GM23338 (cell line): ENCODE results near the gene ADAMTS17. TPM values are rescaled to one million over a fixed set of nuclear protein-coding genes. Genes with fewer than 3 reads are reported as not detected.

Source experiments
- ATAC-seq: fragments of 200-7000 bp; cut with Tn5 transposase; 3 replicates; pipeline ENCODE4 v1.9.1; 2020
- DNase-seq: peaks from one replicate; pipeline ENCODE4 v3.0.0-alpha.2; 2015; ENCODE audit warnings: low spot score
- H2AFZ ChIP-seq: fragments of 200-600 bp; sonication (generic); 2 replicates; pipeline ENCODE4 v1.8.0; 2016; ENCODE audit warnings: antibody characterized with exemption, mild to moderate bottlenecking, moderate library complexity
- H3F3A ChIP-seq: fragments of 200-600 bp; sonication (generic); replicated peaks from 2 replicates; pipeline ENCODE4 v1.8.0; 2017; ENCODE audit warnings: antibody characterized with exemption, mixed run types, low read depth
- H3K27ac ChIP-seq: fragments of 200-600 bp; sonication (generic); 2 replicates; pipeline ENCODE4 v1.6.1; 2016; ENCODE audit warnings: low read depth
- H3K27me3 ChIP-seq: fragments of 200-600 bp; sonication (generic); 2 replicates; pipeline ENCODE4 v1.8.0; 2016; ENCODE audit warnings: mild to moderate bottlenecking, mixed run types, moderate library complexity; ENCODE audit not compliant: insufficient read depth
- H3K36me3 ChIP-seq: fragments of 200-600 bp; sonication (generic); 2 replicates; pipeline ENCODE4 v1.8.0; 2016; ENCODE audit warnings: mild to moderate bottlenecking; ENCODE audit not compliant: insufficient read depth
- H3K4me1 ChIP-seq: fragments of 200-600 bp; sonication (generic); 2 replicates; pipeline ENCODE4 v1.8.0; 2016; ENCODE audit warnings: mild to moderate bottlenecking, moderate library complexity; ENCODE audit not compliant: insufficient read depth
- H3K4me2 ChIP-seq: fragments of 200-600 bp; sonication (generic); 2 replicates; pipeline ENCODE4 v1.7.1; 2017; ENCODE audit warnings: mixed run types
- H3K4me3 ChIP-seq: fragments of 200-600 bp; sonication (generic); 2 replicates; pipeline ENCODE4 v1.6.1; 2016; ENCODE audit warnings: mixed run types
- H3K79me2 ChIP-seq: fragments of 200-600 bp; sonication (generic); replicated peaks from 2 replicates; pipeline ENCODE4 v1.8.0; 2017; ENCODE audit warnings: mild to moderate bottlenecking; ENCODE audit not compliant: insufficient read depth
- H3K9me2 ChIP-seq: fragments of 200-600 bp; sonication (generic); 2 replicates; pipeline ENCODE4 v1.8.0; 2017; ENCODE audit not compliant: insufficient read depth
- H4K20me1 ChIP-seq: fragments of 200-600 bp; sonication (generic); replicated peaks from 2 replicates; pipeline ENCODE4 v1.8.0; 2017; ENCODE audit warnings: mild to moderate bottlenecking; ENCODE audit not compliant: insufficient read depth
- H3K27ac Mint-ChIP-seq: 2 replicates; pipeline ENCODE4 v1.8.0; 2020; ENCODE audit warnings: inconsistent platforms, mild to moderate bottlenecking, moderate library complexity, mixed read lengths
- H3K27me3 Mint-ChIP-seq: 3 replicates; pipeline ENCODE4 v1.8.0; 2022; ENCODE audit warnings: low read depth, mild to moderate bottlenecking, moderate library complexity, mixed read lengths, inconsistent platforms; ENCODE audit not compliant: insufficient read depth, poor library complexity
- H3K36me3 Mint-ChIP-seq: 3 replicates; pipeline ENCODE4 v1.8.0; 2021; ENCODE audit warnings: low read depth, mild to moderate bottlenecking, inconsistent platforms, moderate library complexity, mixed read lengths
- H3K4me1 Mint-ChIP-seq: 3 replicates; pipeline ENCODE4 v1.8.0; 2020; ENCODE audit warnings: mild to moderate bottlenecking, inconsistent platforms, mixed read lengths
- H3K4me3 Mint-ChIP-seq: 3 replicates; pipeline ENCODE4 v1.8.0; 2021; ENCODE audit warnings: moderate library complexity, mild to moderate bottlenecking, inconsistent platforms, mixed read lengths
- H3K9me3 Mint-ChIP-seq: 3 replicates; pipeline ENCODE4 v1.8.0; 2020; ENCODE audit warnings: moderate library complexity, mild to moderate bottlenecking, inconsistent platforms, mixed read lengths
- CREB1 ChIP-seq: fragments of 250-450 bp; sonication (Bioruptor Pico); IDR thresholded peaks from 2 replicates; pipeline ENCODE4 v1.5.0; 2020; ENCODE audit warnings: low read depth, mild to moderate bottlenecking, moderate library complexity
- ETS1 ChIP-seq: IDR thresholded peaks from 2 replicates; pipeline ENCODE4 v1.6.1; 2016; ENCODE audit warnings: antibody characterized with exemption
- EZH2 ChIP-seq: fragments of 200-600 bp; sonication (generic); IDR thresholded peaks from one replicate; pipeline ENCODE4 v1.8.0; 2017; ENCODE audit warnings: antibody characterized with exemption, mild to moderate bottlenecking, low read depth; ENCODE audit not compliant: unreplicated experiment
- EZH2phosphoT487 ChIP-seq: fragments of 200-600 bp; sonication (generic); IDR thresholded peaks from one replicate; pipeline ENCODE4 v1.8.1; 2018; ENCODE audit warnings: antibody characterized with exemption; ENCODE audit not compliant: unreplicated experiment
- JUNB ChIP-seq: IDR thresholded peaks from one replicate; pipeline ENCODE4 v1.6.1; 2016; ENCODE audit warnings: antibody characterized with exemption; ENCODE audit not compliant: unreplicated experiment
- NANOG ChIP-seq: IDR thresholded peaks from 2 replicates; pipeline ENCODE4 v1.6.1; 2016; ENCODE audit warnings: antibody characterized with exemption, borderline replicate concordance
- POLR2AphosphoS5 ChIP-seq: IDR thresholded peaks from 2 replicates; pipeline ENCODE4 v1.6.1; 2016; ENCODE audit warnings: antibody characterized with exemption, low read depth
- REST ChIP-seq: IDR thresholded peaks from one replicate; pipeline ENCODE4 v1.6.1; 2018; ENCODE audit warnings: antibody characterized with exemption; ENCODE audit not compliant: unreplicated experiment
- STAT1 ChIP-seq: IDR thresholded peaks from one replicate; pipeline ENCODE4 v1.6.1; 2016; ENCODE audit warnings: antibody characterized with exemption; ENCODE audit not compliant: unreplicated experiment
- ZNF114 ChIP-seq: fragments of 250-450 bp; sonication (Bioruptor Pico); IDR thresholded peaks from 2 replicates; pipeline ENCODE4 v1.5.0; 2020; ENCODE audit warnings: mild to moderate bottlenecking, moderate library complexity
- ZNF331 ChIP-seq: fragments of 250-450 bp; sonication (Bioruptor Pico); IDR thresholded peaks from 2 replicates; pipeline ENCODE4 v1.5.0; 2020; ENCODE audit warnings: low read depth, mild to moderate bottlenecking, moderate library complexity
- ZNF462 ChIP-seq: fragments of 250-450 bp; sonication (Bioruptor Pico); IDR thresholded peaks from 2 replicates; pipeline ENCODE4 v1.5.0; 2020; ENCODE audit warnings: mild to moderate bottlenecking, moderate library complexity
- polyA plus RNA-seq: library from polyadenylated mRNA; unstranded; fragments of >200 nt; fragmentation: Nextera tagmentation; extraction: Ambion mirVana; gene quantifications from 2 replicates; pipeline ENCODE4 v1.2.1, GENCODE V29; 2016
- total RNA-seq: library from RNA; depleted of rRNA; stranded (reverse); fragments of >200 nt; shearing (Covaris generic); gene quantifications from 2 replicates; pipeline ENCODE4 v1.2.3, GENCODE V29; 2014

The ADAMTS17 gene
- total and polyA plus RNA-seq, 2 experiments from 2014 or later, result 0.60 to 3.8 TPM

GRCh38 chr15:100216182-100216581, 125.6 kb downstream of the ADAMTS17 start:
- no peaks in the 10 kb centered on the region for H3K9me2 ChIP-seq
- ATAC-seq (no peak), DNase-seq (no peak)
- H3F3A ChIP-seq, result no peaks in the 10 kb centered on the region
- no peaks in the 10 kb centered on the region for H3K27me3 ChIP-seq
- no peak for TF ChIP-seq STAT1
- no peak for TF ChIP-seq ETS1
- TF ChIP-seq CREB1 (CRISPR knock-in tag), result no peak
- TF ChIP-seq EZH2, result no peak
- no peak for TF ChIP-seq ZNF462 (CRISPR knock-in tag)
- TF ChIP-seq EZH2phosphoT487, result no peak
- no peak for TF ChIP-seq POLR2AphosphoS5
- TF ChIP-seq NANOG, result no peak
- no peak for TF ChIP-seq REST
- no peak for TF ChIP-seq ZNF331
- no peak for TF ChIP-seq JUNB
- TF ChIP-seq ZNF114, result no peak
- H3K27ac ChIP-seq, result no peak overlapping the region
- Mint-ChIP-seq H3K4me3 (no peak overlapping the region), H3K27me3 (no peaks in the 10 kb centered on the region), H3K27ac (no peak overlapping the region), H3K4me1 (peaks cover 13% of the 10 kb centered on the region), H3K9me3 (no peaks in the 10 kb centered on the region), H3K36me3 (no peaks in the 10 kb centered on the region)
- H4K20me1 ChIP-seq, result no peaks in the 10 kb centered on the region
- no peaks in the 10 kb centered on the region for H3K79me2 ChIP-seq
- H2AFZ ChIP-seq, result no peak overlapping the region
- H3K4me2 ChIP-seq, result no peak overlapping the region
- H3K36me3 ChIP-seq, result no peaks in the 10 kb centered on the region
- H3K4me1 ChIP-seq, result no peaks in the 10 kb centered on the region; the same call in 1 of the 2 replicates
- no peak overlapping the region for H3K4me3 ChIP-seq
